BLaER1 (cell line): ENCODE results near the gene KMT5B.
A peak's percentile ranks its signal among the peaks of the same experiment; 100 is the strongest.

Experiments used
- H3K27ac ChIP-seq: shearing (Covaris generic); formaldehyde crosslinking; 2 replicates; pipeline ENCODE4 v1.8.1; 2022
- H3K27me3 ChIP-seq: shearing (Covaris generic); formaldehyde crosslinking; 2 replicates; pipeline ENCODE4 v1.8.1; 2022
- H3K36me3 ChIP-seq: shearing (Covaris generic); formaldehyde crosslinking; 2 replicates; pipeline ENCODE4 v1.8.1; 2022
- H3K4me1 ChIP-seq: shearing (Covaris generic); formaldehyde crosslinking; 2 replicates; pipeline ENCODE4 v1.8.1; 2022
- H3K4me2 ChIP-seq: shearing (Covaris generic); formaldehyde crosslinking; 2 replicates; pipeline ENCODE4 v1.8.1; 2022
- H3K4me3 ChIP-seq: shearing (Covaris generic); formaldehyde crosslinking; 2 replicates; pipeline ENCODE4 v1.8.1; 2022
- H3K9ac ChIP-seq: shearing (Covaris generic); formaldehyde crosslinking; 2 replicates; pipeline ENCODE4 v1.8.1; 2022
- H3K9me3 ChIP-seq: shearing (Covaris generic); formaldehyde crosslinking; 2 replicates; pipeline ENCODE4 v1.8.1; 2022
- H4K20me1 ChIP-seq: shearing (Covaris generic); formaldehyde crosslinking; 2 replicates; pipeline ENCODE4 v1.8.1; 2022
- Cebpa-rat ChIP-seq: shearing (Covaris generic); IDR thresholded peaks from 2 replicates; pipeline ENCODE4 v1.8.1; 2022

The KMT5B gene

DNA sequence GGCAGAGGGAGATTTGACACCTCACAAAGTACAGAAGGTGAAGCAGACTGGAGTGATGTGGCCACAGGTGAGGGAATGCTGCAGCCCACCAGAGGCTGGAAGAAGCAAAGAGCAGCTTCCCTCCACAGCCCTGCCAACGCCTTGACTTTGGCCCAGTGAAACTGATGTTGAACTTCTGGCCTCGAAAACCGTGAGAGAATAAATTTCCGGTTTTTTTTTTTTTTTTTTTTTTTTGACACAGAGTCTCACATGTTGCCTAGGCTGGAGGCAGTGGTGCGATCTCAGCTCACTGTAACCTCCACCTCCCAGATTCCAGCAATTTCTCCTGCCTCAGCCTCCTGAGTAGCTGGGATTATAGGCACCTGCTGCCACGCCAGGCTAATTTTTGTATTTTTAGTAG is 8.7 kb downstream of the KMT5B start:
- H3K4me3 ChIP-seq = no peak overlapping the region
- no peaks in the 10 kb centered on the region for H3K9me3 ChIP-seq
- H3K27me3 ChIP-seq = no peaks in the 10 kb centered on the region
- H3K9ac ChIP-seq = 0 out of 2 replicates have a peak overlapping the region, but pooled peaks have one; percentile 7
- H3K27ac ChIP-seq = no peak overlapping the region
- peaks cover 100% of the 10 kb centered on the region for H4K20me1 ChIP-seq
- no peak for TF ChIP-seq Cebpa-rat
- H3K4me1 ChIP-seq = peaks cover 88% of the 10 kb centered on the region
- peak overlapping the region; percentile 40 for H3K4me2 ChIP-seq
- no peaks in the 10 kb centered on the region for H3K36me3 ChIP-seq

DNA sequence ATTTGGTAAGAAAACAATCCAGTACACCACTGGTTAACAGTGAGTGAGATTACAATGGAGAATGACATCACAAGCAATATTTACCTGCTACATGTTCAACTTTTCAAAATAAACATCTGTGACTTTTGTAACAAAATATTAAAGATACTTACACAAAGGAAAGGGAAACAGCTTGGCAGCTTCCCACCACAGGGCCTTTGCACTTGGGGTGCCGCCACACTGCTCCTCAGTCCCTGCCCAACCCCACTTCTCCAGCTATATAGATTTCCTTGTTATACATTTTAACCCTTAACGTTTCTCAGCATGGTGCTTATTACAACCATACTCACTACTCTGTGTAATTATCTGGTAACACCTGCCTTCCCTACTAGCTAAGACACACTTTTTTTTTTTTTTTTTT is 10.9 kb downstream of the KMT5B start:
- H4K20me1 ChIP-seq = peaks cover 100% of the 10 kb centered on the region
- TF ChIP-seq Cebpa-rat = no peak
- H3K9ac ChIP-seq = no peak overlapping the region
- H3K27me3 ChIP-seq = no peaks in the 10 kb centered on the region
- no peaks in the 10 kb centered on the region for H3K9me3 ChIP-seq
- no peaks in the 10 kb centered on the region for H3K36me3 ChIP-seq
- H3K4me1 ChIP-seq = peaks cover 88% of the 10 kb centered on the region
- no peak overlapping the region for H3K4me3 ChIP-seq
- no peak overlapping the region for H3K27ac ChIP-seq
- no peak overlapping the region for H3K4me2 ChIP-seq

GRCh38 chr11:68201492-68201891 is 11.6 kb downstream of the KMT5B start:
- H4K20me1 ChIP-seq = peaks cover 100% of the 10 kb centered on the region
- no peak for TF ChIP-seq Cebpa-rat
- H3K4me2 ChIP-seq = no peak overlapping the region
- no peaks in the 10 kb centered on the region for H3K36me3 ChIP-seq
- no peak overlapping the region for H3K4me3 ChIP-seq
- no peaks in the 10 kb centered on the region for H3K9me3 ChIP-seq
- no peak overlapping the region for H3K27ac ChIP-seq
- no peaks in the 10 kb centered on the region for H3K27me3 ChIP-seq
- H3K4me1 ChIP-seq = peaks cover 88% of the 10 kb centered on the region
- no peak overlapping the region for H3K9ac ChIP-seq

GRCh38 chr11:68200639-68201038 is 12.5 kb downstream of the KMT5B start:
- Histone ChIP-seq H3K4me3 (no peak overlapping the region), H3K4me2 (peak overlapping the region; percentile 4; the same call in 1 of the 2 replicates), H3K27me3 (no peaks in the 10 kb centered on the region), H3K9ac (no peak overlapping the region), H3K4me1 (peaks cover 86% of the 10 kb centered on the region), H3K27ac (no peak overlapping the region), H3K9me3 (no peaks in the 10 kb centered on the region), H4K20me1 (peaks cover 100% of the 10 kb centered on the region), H3K36me3 (no peaks in the 10 kb centered on the region)
- TF ChIP-seq Cebpa-rat = no peak

DNA sequence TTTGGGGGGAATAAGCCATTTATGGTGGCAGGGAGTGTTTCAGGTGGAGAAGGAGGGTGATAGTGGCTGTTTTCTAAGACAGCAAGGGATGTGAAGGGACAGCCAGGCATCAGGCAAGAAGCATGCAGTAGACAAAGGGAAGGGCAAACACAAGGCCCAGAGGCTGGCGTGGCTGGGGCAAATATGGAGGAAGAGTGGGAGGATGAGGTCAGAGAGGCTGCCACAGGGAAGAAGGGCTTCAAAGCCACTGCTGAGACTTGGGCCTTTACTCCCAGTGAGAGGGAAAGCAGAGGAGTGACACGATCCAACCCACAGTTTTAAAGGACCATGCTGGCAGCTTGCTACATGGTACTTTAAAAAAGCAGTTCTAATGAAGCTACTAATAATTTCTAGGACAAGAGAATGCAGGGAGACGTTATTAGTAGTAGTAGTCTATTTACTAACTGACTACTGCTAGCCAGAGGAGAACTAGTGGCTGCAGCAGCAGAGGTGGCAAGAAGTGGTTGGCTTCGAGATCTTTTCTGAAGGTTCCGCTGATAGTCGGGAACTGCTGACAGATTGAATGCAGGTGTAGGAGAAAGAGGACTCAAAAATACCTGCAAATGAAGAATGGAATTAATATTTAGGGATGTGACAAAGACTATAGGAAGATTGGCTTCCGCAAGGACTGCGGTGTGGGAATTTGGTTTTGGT is 13.7 kb downstream of the KMT5B start:
- H3K4me3 ChIP-seq = no peak overlapping the region
- peak overlapping the region; percentile 27; the same call in 1 of the 2 replicates for H3K27ac ChIP-seq
- peaks cover 86% of the 10 kb centered on the region for H3K4me1 ChIP-seq
- TF ChIP-seq Cebpa-rat = no peak
- H3K9me3 ChIP-seq = no peaks in the 10 kb centered on the region
- H3K36me3 ChIP-seq = 0 out of 2 replicates have a peak, but pooled peaks cover 2% of the 10 kb centered on the region
- peak overlapping the region; percentile 64 for H3K4me2 ChIP-seq
- peak overlapping the region; percentile 7; the same call in 1 of the 2 replicates for H3K9ac ChIP-seq
- no peaks in the 10 kb centered on the region for H3K27me3 ChIP-seq
- peaks cover 100% of the 10 kb centered on the region for H4K20me1 ChIP-seq

GRCh38 chr11:68196219-68196618 is 16.9 kb downstream of the KMT5B start:
- Histone ChIP-seq H3K36me3 (peaks cover 8% of the 10 kb centered on the region; the same call in 1 of the 2 replicates), H3K27ac (no peak overlapping the region), H3K4me3 (no peak overlapping the region), H3K4me2 (no peak overlapping the region), H3K4me1 (peaks cover 82% of the 10 kb centered on the region), H3K9me3 (no peaks in the 10 kb centered on the region), H3K27me3 (no peaks in the 10 kb centered on the region), H3K9ac (no peak overlapping the region), H4K20me1 (peaks cover 100% of the 10 kb centered on the region)
- TF ChIP-seq Cebpa-rat = no peak

DNA sequence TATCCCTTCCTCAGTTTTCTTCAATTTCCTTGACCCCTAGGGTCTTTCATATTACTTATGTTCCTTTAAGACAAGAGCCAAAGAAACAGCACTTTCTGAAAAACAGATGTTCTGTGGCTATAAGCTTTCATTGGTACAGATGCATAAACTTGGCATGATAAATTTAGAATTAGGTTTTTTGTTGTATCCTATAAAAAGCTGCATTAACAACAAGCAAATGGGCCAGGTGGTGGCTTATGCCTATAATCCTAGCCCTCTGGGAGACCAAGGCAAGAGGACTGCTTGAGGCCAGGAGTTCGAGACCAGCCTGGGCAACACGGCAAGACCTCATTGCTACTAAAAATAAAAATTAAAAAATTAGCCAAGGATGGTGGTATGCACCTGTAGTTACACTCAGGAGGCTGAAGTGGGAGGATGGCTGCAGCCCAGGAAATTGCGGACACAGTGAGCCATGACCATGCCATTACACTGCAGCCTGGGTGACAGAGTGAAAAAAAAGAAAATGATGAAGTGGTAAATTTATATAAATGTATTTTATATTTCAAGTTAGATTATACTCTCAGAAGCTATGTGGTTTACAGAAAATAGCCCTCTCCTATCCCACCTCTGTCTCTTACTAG is 18.3 kb downstream of the KMT5B start:
- Histone ChIP-seq H3K36me3 (peaks cover 17% of the 10 kb centered on the region; the same call in 1 of the 2 replicates), H3K27me3 (no peaks in the 10 kb centered on the region), H3K27ac (no peak overlapping the region), H3K9me3 (no peaks in the 10 kb centered on the region), H4K20me1 (peaks cover 100% of the 10 kb centered on the region), H3K4me2 (peak overlapping the region; percentile 50), H3K4me1 (peaks cover 68% of the 10 kb centered on the region), H3K4me3 (no peak overlapping the region), H3K9ac (no peak overlapping the region)
- TF ChIP-seq Cebpa-rat = no peak

- H3K36me3 ChIP-seq = peaks cover 30% of the 10 kb centered on the region
- TF ChIP-seq Cebpa-rat = no peak
- no peak overlapping the region for H3K4me3 ChIP-seq
- no peak overlapping the region for H3K4me2 ChIP-seq
- H4K20me1 ChIP-seq = peaks cover 100% of the 10 kb centered on the region
- no peak overlapping the region for H3K27ac ChIP-seq
- no peaks in the 10 kb centered on the region for H3K27me3 ChIP-seq
- H3K9ac ChIP-seq = no peak overlapping the region
- H3K9me3 ChIP-seq = no peaks in the 10 kb centered on the region
- H3K4me1 ChIP-seq = peaks cover 50% of the 10 kb centered on the region
Observed at GRCh38 chr11:68193018-68193417, 20.1 kb downstream of the KMT5B start.

DNA sequence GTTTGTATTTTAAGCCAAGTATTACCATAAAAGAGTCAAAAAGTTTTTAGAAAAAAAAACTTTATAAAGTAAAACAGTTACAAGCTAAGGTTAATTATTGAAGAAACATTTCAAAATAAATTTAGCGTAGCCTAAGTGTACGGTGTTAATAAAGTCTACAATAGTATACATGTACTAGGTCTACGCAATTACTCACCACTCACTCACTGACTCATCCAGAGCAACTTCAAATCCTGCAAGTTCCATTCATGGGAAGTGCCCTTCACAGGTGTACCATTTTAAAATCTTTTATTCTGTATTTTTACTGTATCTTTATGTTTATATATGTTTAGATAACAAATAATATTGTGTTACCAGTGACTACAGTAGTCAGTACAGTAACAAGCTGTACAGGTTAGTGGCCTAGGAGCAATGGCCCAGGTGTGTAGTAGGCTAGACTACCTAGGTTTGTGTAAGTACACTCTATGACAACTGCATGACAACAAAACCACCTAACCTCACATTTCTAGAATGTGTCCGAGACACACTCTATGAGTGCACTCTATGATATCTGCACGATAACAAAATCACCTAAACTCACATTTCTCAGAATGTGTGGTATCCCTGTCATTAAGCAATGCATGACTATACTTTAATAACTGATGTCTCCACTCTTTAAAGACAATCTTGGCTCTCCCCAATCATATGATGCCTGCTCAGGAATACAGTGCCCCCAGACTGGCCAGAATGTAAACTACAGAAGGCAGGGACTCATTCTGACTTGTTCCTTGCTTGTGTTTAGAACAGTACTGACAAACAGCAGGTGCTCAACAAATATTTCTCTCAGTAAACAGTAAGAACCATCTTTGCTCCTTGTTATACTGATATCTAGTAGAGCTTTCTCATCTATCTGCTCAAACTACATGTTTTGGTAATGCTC is 21.2 kb downstream of the KMT5B start:
- no peaks in the 10 kb centered on the region for H3K27me3 ChIP-seq
- peaks cover 41% of the 10 kb centered on the region for H3K4me1 ChIP-seq
- H4K20me1 ChIP-seq = peaks cover 100% of the 10 kb centered on the region
- no peak for TF ChIP-seq Cebpa-rat
- no peak overlapping the region for H3K9ac ChIP-seq
- no peak overlapping the region for H3K27ac ChIP-seq
- H3K4me3 ChIP-seq = no peak overlapping the region
- no peaks in the 10 kb centered on the region for H3K9me3 ChIP-seq
- H3K36me3 ChIP-seq = peaks cover 41% of the 10 kb centered on the region
- no peak overlapping the region for H3K4me2 ChIP-seq

DNA sequence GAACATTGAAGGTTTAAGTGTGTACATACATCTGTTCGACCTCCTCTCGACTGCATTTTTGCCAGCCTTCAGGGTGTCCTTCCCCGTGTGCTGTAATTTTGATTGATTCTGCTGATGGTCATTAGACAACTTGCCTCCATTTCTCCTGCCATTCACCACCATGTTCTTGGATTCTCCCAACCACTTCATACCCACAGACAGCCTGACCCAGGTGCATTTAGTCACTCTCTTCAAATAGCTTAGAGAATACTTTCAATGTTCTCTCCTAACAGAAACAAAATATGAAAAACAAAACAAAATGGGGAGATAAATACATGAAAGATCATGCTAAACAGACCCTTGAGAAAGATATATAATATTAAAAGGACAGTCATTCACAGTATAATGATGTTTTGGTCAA is 23.2 kb downstream of the KMT5B start:
- Histone ChIP-seq H3K4me2 (no peak overlapping the region), H3K4me3 (no peak overlapping the region), H3K9ac (no peak overlapping the region), H3K27me3 (no peaks in the 10 kb centered on the region), H3K9me3 (no peaks in the 10 kb centered on the region), H4K20me1 (peaks cover 100% of the 10 kb centered on the region), H3K4me1 (peaks cover 22% of the 10 kb centered on the region), H3K36me3 (peaks cover 61% of the 10 kb centered on the region), H3K27ac (no peak overlapping the region)
- no peak for TF ChIP-seq Cebpa-rat
